HG03558 (cell line): ENCODE data around the gene CRISPLD2.
"Not testable (repeated sequence)": the region's sequence is repeated elsewhere in the genome, so short reads cannot be mapped to it uniquely, and the experiment has no call there.

Experiments used
- ATAC-seq: cut with Tn5 transposase; IDR thresholded peaks from one replicate; pipeline ENCODE4 v1.9.1; 2021; ENCODE audit warnings: moderate number of reproducible peaks; ENCODE audit not compliant: unreplicated experiment; ENCODE audit errors: extremely low read depth

CRISPLD2 gene

DNA sequence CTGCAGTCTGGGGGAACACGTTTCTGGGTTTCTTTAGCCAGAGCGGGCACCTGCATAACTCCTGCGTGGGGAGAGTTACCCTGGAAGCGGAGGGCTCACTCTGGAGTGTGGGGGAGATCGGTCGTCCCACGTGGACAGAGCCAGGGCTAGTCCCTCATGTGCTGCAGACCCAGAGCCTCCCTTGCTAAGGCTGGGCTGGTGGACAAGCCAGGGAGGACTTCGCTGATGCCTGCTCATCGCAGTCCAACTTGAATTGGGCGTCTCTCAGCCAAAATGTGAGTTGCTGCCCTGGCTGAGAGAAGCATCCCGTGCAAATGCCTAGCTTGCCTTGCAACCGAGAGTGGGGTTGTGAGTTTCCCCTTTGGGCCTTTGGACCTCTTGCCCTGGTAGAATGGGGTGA is 986 bp downstream of the CRISPLD2 start:
- ATAC-seq = no peak

DNA sequence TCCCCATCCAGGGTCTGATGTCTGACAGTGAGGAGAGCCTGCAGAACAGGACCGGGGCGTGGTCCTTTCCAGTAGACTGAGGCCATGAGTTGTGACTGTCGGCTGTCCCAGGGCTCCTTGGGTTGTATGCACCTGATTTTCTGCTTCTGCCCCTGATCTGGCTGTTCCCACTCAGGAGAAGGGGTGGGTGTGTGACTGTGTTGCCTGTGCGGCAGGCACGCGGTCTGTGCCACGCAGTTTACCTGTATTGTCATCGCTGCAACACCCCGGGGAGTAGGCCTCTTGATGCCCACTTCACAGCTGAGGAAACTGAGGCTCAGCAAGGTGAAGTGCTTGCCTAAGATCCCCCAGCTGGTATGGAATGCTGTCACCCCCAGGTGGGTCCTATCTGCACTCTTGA is 1.4 kb downstream of the CRISPLD2 start:
- ATAC-seq = no peak

DNA sequence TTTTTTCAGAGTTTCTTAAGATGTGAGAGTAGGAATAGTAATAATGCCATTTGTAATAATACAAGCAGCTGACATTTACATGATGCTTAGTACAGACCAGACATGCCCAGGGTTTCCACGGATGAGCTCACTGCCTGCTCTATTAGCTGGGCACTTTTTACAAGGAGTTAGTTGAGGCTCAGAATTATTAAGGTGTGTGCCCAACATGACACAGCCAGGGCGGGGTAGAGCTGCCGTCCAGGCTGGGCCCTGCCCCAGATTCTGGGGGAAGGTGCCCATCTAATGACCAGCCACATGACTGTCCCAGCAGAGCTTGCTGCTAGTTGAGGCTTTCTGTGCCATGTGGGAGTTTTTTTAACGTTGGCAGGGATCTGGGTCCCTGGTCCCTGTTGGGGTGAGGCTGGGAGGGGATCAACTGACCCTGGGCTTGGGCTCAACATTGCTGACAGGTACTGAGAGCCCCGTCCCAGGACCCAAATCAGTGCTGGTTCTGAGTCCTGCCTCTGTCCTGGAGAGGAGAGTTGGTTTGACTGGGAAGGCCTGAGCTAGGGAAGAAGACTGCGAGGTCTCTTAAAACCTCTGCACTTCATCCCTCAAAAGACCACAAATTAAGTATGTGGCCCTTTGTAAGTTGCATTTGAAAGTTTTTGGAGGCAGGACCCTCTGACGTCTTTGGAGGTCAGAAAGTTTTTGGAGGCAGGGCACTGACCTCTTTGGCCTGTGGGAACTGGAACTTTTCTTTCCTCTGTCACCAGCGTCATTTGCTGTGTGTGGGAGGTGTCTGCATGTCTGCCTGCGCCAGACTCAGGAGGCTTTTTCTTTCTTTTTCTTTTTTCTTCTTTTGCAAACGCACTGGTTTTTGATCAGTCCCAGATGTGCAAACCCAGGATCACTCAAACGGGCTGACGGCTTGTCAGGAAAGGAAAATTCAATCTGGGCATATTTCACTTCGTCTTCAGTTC is 2.2 kb downstream of the CRISPLD2 start:
- ATAC-seq = no peak

DNA sequence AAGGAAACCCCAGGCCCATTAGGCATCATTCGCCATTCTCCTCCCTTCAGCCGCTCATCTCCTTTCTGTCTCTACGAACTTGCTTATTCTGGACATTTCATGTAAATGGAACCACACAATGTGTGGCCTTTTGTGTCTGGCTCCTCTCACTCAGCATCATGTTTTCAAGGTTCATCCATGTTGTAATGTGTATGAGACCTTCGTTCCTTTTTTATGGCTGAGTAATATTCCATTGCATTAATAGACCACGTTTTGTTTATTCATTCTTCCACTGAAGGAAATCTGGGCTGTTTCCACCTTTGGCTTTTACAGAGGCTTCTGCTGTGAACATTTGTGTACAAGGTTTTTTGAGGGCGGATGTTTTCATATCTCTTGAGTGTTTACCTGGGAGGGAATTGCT is 3.2 kb downstream of the CRISPLD2 start:
- ATAC-seq = no peak

DNA sequence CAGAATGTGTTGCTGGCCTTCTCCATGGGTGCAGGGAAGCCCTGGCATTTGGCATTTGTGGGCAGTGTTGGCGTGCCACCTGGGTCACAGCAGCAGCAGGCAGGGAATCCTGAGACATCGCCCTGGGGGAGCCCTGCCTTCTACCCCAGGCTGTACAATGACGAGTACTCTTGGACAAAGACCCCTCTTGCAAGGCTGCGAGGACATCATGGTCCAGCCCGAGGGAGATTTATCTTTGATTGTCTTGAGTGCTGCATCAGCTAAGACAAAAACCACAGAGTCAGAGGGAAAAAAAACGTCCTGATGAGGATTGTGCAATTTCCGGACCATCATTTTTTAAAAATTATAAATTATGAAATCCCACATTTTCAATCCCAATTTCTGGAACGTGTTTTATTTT is 3.7 kb downstream of the CRISPLD2 start:
- ATAC-seq = no peak

DNA sequence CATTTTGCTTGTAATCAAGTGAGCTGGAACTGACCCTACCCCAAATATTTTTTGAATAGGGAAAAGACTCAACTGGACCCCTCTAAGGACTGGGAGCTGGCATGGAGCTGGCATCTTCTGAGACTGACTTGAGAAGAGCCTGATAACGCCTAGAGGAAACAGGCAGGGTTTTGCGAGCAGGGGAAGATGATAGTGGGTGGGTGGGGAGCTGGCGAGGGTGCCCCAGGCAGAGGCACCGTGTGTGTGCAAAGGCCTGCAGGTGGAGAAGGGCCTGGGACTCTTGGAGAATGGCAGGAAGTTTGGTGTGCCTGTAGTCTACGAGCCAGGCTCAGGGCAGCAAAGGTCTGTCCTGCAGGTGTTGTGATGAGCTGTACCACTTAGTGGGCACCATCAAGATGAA is 4.1 kb downstream of the CRISPLD2 start:
- ATAC-seq = no peak

DNA sequence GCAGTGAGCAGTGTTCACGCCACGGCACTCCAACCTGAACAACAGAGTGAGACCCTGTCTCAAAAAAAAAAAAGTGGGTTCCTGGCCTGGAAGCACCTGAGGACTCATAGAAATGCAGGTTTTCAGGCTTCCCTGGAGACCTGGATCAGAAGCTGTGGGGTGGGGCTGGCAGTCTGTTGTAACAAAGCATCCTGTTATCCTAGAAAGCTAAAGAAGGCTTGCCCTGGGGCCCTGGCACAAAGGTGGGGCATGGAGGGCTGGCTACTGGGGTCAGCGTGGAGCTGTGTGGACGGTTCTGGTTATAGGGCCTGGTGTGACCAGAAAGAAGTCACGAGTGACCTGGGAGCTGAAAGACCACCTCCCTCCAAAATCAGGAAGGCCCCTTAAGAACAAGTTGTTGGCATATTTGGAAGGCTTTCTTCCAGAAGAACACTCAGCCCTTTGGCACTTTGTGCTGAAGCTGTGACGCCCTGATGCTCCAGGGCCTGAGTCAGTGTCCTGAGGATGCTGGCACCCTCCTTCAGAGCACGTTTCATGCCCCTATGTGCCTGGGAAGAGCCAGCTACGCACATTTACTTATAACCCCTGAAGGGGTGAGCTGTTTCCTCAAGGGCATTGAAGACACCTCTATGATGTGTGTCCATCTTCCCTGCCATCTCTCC is 6.2 kb downstream of the CRISPLD2 start:
- ATAC-seq = no peak

DNA sequence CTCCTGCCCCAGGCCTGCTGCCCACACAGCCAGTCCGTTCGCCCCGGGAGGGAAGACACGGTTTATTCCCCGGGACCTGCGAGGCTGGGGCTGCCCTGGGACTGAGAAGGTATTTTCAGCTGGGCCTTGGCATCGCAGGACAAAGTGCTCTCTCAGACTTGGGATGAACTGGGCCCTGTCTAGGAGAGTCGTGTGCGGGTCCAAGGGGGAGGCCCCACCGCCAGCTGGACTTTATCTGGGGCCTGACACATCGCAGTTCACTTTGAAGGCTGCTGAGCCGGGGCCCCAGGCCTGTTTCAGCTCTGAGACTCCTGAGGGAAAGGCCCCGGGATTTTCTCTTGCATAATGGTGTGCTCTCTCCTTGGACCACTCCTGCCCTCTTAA is 6.8 kb downstream of the CRISPLD2 start:
- ATAC-seq = no peak

DNA sequence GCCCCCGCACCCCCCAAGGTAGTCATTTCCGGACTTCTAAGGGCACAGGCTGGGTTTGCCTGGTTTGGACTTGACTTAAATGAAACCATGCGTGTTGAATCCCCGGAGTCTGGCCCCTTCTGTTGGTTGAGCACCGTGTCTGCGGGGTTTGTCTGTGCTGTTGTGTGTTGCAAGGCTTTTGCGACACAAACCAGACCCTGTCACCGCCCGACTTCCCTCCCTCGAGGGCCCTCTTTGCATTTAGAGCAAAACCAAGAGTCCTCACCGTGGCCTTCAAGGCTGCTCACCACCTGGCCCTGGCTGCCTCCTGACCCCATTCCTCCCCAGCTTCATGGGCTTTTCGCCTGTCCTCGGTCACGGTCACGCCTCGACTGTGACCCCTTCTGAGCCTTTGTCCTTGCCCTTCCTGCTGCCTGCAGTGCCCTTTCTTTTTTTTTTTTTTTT is 7.4 kb downstream of the CRISPLD2 start:
- ATAC-seq = no peak

DNA sequence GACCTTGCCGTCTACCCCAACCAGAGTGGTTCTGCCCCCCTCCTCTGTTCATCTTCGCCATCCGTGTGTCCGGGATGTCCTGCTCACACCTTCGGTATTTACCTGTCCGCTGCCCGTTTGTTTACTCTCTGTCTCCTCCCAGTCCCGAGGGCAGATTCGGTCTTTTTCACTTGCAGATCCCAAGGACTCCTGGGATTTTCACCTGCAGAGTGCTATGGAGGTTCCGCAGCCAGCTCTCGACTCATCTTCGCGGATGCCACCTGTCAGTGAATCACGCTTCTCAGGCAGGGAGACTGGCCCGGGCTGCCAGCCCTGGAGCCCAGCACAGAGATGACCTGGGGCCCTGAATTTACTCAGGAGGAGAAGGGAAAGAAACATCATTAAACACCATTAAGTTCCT is 8.1 kb downstream of the CRISPLD2 start:
- ATAC-seq = no peak

DNA sequence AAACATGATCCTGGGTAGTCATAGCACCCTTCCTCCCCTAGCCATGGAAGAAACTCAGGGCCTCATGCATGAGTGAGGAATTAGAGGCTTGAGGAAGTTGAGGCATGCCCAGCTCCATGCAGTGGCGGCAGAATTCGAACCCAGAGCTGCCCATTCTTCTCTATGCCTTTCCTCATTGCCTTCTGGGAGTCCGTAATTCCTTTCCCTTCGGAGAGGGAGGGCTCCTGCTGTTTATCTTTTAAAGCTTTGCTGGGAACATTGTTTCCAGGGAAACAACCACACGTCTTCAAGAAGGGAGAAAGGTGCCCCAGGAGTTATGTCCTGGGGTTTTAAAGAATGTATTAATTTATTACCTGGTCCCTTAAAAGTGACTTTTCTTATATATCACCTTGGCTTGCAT is 8.5 kb downstream of the CRISPLD2 start:
- no peak for ATAC-seq

DNA sequence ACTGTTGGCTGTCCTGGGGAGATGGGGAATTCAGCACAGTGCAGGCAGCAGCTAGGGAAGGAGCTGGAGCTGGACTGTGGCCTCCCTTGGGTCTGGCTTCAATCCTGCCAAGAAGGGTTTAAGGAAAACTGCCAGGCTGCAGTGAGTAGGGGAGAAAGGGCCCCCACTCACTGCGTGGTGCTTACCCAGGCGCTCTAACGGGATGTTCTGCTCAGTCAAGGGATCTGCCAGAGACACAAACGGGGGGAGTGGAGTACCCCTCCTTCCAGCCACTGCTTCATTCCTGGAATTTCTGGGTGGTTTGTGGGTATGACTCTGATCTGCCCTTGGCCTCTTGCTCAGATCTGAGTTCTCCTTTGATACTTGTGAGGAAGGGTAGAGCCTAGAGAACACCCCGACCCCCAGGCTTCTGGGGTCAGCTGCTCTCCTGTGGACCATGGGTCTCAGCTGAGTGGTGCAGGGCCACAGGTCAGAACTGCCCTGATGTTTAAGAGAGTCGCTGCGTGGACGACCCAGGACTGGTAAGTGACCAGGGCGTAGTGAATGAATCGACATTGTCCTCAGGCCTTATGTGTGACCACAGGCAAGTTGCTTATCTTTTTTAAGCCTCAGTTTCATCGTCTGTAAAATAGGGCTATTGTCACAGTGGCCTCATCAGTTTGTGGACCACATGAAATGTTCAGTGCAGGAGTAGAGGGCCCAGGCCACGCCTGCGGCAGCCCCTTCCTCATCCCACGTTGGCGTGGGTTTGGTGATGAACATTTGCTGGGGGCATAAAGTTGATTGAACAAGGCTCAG is 9.6 kb downstream of the CRISPLD2 start:
- no peak for ATAC-seq

DNA sequence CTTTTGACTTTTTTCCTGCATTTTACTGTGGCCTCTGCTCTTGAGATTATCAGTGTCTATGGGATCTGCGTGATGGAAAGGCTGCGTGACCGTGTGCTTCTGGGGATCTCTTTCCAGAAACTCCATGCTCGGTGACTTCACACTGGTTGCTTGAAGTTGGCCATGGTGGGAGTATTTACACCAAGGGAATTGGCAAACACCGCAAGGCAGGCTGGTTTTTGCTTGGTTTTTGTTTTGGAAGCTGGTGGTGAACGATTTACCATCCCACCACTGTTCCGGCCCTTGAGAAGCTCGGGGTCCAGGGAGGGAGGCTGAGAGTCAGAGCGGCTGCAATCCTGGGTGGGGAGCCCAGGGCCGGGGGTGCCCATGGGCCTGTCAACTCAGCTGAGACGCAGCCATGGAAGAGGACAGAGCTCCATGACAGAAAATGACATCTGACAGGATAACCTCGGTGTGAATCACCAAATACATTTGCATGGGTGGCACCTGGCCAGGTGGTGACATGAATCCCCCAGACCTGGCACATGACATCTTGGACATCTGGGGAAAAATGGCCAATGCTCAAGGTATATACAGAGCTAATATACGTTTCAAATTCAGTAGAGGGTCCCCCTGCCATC is 11.1 kb downstream of the CRISPLD2 start:
- ATAC-seq = no peak

DNA sequence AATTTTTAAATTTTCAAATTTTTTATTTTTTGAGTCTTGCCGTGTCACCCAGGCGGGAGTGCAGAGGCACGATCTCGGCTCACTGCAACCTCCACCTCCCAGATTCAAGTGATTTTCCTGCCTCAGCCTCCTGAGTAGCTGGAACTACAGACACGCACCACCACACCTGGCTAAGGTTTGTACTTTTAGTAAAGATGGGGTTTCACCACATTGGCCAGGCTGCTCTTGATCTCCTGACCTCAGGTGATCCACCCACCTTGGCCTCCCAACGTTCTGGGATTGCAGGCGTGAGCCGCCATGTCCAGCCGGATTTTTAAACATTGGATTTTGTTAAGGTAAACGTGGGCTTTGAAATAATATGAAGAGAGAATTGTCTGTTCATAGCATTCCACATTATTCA is 11.9 kb downstream of the CRISPLD2 start:
- ATAC-seq = not testable (repeated sequence)

DNA sequence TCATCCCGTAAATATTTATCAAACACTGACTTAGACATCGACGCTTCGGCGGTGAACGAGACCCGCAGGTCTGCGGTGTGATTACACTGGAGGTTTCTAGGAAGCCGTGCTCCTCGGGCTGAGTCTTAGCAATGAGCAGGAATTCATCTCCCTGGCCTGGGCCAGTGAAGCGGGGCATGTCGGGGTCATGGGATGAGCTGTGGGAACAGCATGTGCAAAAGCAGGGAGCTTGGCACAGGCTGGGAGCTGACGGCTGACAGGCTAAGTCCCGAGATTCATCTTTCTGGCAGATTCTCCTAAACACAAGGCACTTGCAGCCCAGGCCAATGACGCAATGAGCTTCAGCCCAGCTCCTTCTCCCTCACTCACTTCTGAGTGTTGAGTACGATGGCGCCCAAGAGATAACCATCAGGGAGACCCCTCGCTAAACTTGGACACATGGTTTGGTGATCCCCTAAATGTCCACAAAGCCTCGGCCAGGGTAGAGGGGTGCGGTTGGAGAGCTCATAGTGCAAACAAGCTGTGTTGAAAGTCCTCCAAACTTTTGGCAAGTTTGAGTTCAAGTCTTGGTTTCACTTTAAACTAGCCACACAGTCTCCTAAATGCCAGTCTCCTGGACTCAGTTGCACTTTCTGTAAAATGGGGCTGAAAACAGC is 12.8 kb downstream of the CRISPLD2 start:
- ATAC-seq = no peak

DNA sequence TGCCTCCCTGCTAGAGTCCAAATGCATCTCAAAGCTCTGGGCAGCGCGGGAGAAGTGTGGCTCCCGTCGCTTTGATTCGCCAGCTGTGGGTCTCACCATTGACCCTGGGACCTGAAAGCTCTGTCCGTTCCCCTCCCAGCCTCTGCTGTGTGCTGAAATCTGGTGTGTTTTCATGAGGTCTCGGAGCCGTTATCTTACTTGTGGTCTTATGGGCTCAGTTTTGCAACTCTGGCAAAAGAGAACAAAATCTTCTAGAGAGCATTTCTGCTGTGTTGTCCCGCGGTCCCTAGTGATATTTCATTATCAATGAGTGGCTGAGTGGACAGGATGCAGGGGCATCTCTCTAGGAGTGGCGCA is 13.3 kb downstream of the CRISPLD2 start:
- no peak for ATAC-seq

DNA sequence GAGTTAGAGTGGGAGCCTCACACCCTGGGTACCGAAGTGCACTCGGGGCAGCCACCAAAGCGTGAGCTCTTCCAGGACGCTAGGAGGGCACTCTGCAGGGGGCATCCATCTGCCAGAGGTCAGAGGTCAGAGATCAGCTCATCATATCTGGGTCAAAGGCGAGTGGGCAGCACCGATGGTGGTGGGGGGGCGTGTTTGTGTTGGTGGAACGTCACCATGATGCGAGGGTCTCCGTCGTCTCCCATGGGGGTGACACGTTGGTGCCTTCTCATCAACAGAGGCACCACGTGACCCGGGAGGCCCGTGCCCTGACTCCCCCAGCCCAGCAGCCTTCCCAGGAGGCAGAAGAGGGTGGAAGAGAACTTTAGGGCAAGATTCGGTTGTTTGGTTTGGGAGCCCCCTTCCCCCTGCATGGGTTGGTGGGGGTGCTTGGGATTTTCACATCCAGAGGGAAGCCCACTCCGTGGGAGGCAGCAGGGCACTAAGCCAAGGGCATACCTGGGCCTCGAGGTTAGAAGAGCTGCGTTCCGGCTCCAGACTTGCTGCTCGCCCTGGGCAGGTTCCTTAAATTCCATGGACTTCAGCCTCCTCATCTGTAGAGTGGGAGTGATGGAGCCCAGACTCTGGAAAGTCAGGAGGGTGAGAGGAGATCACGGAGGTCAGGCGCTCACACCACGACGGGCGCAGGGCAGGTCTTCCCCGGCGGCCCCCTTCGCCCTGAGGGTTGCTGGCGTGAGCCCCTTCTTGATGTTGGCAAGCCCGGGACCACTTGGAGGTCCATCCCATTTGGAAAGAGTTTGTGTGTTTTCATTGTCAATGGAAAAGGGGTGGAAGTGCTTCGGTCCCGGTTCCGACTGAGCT is 14.0 kb downstream of the CRISPLD2 start:
- no peak for ATAC-seq

DNA sequence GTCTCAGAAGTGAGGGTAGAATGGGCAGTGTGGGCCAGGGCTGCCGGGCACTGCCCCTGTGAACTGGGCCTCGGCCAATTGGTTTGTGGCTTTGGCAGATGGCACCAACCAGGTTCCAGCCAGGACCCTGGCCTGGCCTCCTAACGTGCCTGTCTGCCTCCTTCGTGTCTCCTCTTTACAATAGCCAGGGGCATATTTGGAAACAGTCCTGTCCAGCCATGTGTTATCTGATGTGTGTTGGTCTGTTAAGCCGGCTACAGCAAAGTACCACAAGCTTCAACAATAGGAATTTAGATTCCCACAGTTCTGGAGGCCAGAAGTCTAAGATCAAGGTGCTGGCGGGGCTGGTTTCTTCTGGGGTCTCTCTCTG is 14.6 kb downstream of the CRISPLD2 start:
- no peak for ATAC-seq

DNA sequence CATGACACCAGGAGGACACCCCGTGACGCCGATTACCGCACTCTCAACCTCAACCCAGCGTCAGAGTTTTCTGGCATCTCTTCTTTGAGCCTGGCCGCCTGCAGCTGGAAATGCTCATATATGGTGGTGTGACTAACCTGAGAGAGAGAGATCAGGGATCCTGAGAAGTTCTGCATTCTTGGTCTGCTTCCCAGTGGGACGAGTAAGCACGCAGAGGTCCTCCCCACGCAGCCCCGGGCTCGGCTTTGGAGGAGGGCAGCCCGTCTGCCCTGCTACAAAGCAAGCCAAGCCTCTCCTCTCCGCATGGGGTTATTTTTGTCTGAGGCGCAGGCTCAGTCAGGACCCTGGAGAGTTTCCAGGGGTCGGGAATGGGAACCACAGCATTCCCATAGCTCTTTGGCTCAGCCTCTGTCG is 16.5 kb downstream of the CRISPLD2 start:
- no peak for ATAC-seq
